ENCODE measurements around the gene NEK8. TPM values are rescaled to one million over a fixed set of nuclear protein-coding genes. Genes with fewer than 3 reads are reported as not detected.
A peak's percentile ranks its signal among the peaks of the same experiment; 100 is the strongest.

Gene NEK8
- total and polyA plus RNA-seq, 9 of the 15 experiments (the other 6 are each of a cell fraction or from before 2014, with no cell fraction given), result 0.98 to 16.6 (median 4.6) TPM

- H4K20me1 ChIP-seq (replicated peaks; ENCODE audit: control insufficient read depth, insufficient read depth, low read length), result peaks cover 45% of the 10 kb centered on the region
- peaks cover 54% of the 10 kb centered on the region for H3K36me3 ChIP-seq (ENCODE audit: control insufficient read depth, insufficient read depth, low read length)
- H3K4me3 ChIP-seq, result peak overlapping the region; percentile 83
- ChIA-PET CTCF (ENCODE audit: low intra/inter-chr PET ratio) (interaction anchor here (3.9 kb wide), 1 partner anchor 25 kb away, joined by 117 read pairs; no protein-coding TSS in a partner anchor), POLR2A (interaction anchor here (0.5 to 11.1 kb wide), 31 partner anchors 10 to 569 kb away, joined by 3 to 367 read pairs (median 4); partner anchors contain the start of genes BLTP2, FAM222B, NUFIP2 and PHF12)
- BruUV-seq (replicated peaks), result TSS peak; percentile 65
- H3K9ac ChIP-seq (ENCODE audit: insufficient read depth in 1 of 2, low read depth in 2 of 2, low read length in 2 of 2), result peak overlapping the region; percentile 96 to 100
- H3K9me3 ChIP-seq (replicated peaks; ENCODE audit: control insufficient read depth, insufficient read depth, low read depth, low read length), result no peaks in the 10 kb centered on the region
- H2AFZ ChIP-seq (ENCODE audit: low read depth, low read length), result peak overlapping the region; percentile 58
- H3K27ac ChIP-seq (ENCODE audit: extremely low read depth, low read depth, low read length), result peak overlapping the region; percentile 95
- 1% methylated on average over 20 of the region's 20 CpGs for WGBS (ENCODE audit: insufficient coverage, low coverage, missing lambda C conversion rate)
- peaks cover 68% of the 10 kb centered on the region for H3K79me2 ChIP-seq (ENCODE audit: control insufficient read depth, insufficient read depth, low read length)
- peak overlapping the region; percentile 99 for H3K4me2 ChIP-seq (ENCODE audit: insufficient read depth, low read length)
- DNase-seq (ENCODE audit: extremely low read depth in 1 of 4, low spot score in 3 of 4) (peak in 3 of 4 experiments; percentile 29 to 83 (median 52)), ATAC-seq (peak; percentile 10), FAIRE-seq (peak; percentile 81)
- no peaks in the 10 kb centered on the region for H3K9me1 ChIP-seq (ENCODE audit: control insufficient read depth, insufficient read depth, low read length)
- no peaks in the 10 kb centered on the region for H3K27me3 ChIP-seq (ENCODE audit: control insufficient read depth in 2 of 2, insufficient read depth in 2 of 2, low read length in 2 of 2)
- intact Hi-C loops (cut with micrococcal nuclease) (loop anchor here (5.0 to 10.0 kb wide), 5 partner anchors 87 to 390 kb away; partner anchors contain the start of gene SPAG5), in situ Hi-C loops (cut with MboI) (no loop called here)
- H3K4me1 ChIP-seq (replicated peaks in 1 of 2; ENCODE audit: control insufficient read depth in 2 of 2, insufficient read depth in 2 of 2, low read length in 2 of 2), result peaks cover 52 to 66% of the 10 kb centered on the region in 2 experiments
- TF ChIP-seq SNAPC5 (CRISPR knock-in tag; IDR thresholded peaks at IDR 0.05) (no peak), CREB3 (tag; conservative IDR thresholded peaks at IDR 0.05; ENCODE audit: low read depth) (no peak), SIRT6 (IDR thresholded peaks at IDR 0.05; ENCODE audit: low read depth, low read length) (no peak), TEAD1 (CRISPR knock-in tag; IDR thresholded peaks at IDR 0.05) (0 out of 4 replicates have a peak, but pooled peaks of 1 of the 2 experiments have one; percentile 57), POLR2A (conservative IDR thresholded peaks at IDR 0.05) (peak; percentile 93), MTA3 (IDR thresholded peaks at IDR 0.05; ENCODE audit: borderline replicate concordance) (no peak), ZNF232 (CRISPR knock-in tag; IDR thresholded peaks at IDR 0.05) (no peak), HBP1 (CRISPR knock-in tag; IDR thresholded peaks at IDR 0.05) (peak; percentile 15; the same call in 1 of the 2 replicates), PATZ1 (CRISPR knock-in tag; IDR thresholded peaks at IDR 0.05; ENCODE audit: borderline replicate concordance) (peak; percentile 73), ZNF253 (CRISPR knock-in tag; conservative IDR thresholded peaks at IDR 0.05) (peak; percentile 48; the same call in 1 of the 2 replicates), PHTF2 (CRISPR knock-in tag; IDR thresholded peaks at IDR 0.05) (peak; percentile 73; the same call in 1 of the 2 replicates), POLR2B (IDR thresholded peaks at IDR 0.05; ENCODE audit: low read depth, partially characterized antibody) (peak; percentile 81), CTCF (IDR thresholded peaks at IDR 0.05 in 2 of 3, conservative IDR thresholded peaks at IDR 0.05 in 1 of 3; ENCODE audit: insufficient read depth in 2 of 3, low read depth in 1 of 3, low read length in 3 of 3) (peak in 1 of 3 experiments; percentile 36; a peak in 2 of 6 replicates), GABPB2 (CRISPR knock-in tag; conservative IDR thresholded peaks at IDR 0.05) (no peak)
Measured at GRCh38 chr17:28725166-28725659, 3.4 kb upstream of the NEK8 start.

Measured in K562 (cell line).